Measurements from ENCODE around the gene GCFC2.

GCFC2 gene

DNA sequence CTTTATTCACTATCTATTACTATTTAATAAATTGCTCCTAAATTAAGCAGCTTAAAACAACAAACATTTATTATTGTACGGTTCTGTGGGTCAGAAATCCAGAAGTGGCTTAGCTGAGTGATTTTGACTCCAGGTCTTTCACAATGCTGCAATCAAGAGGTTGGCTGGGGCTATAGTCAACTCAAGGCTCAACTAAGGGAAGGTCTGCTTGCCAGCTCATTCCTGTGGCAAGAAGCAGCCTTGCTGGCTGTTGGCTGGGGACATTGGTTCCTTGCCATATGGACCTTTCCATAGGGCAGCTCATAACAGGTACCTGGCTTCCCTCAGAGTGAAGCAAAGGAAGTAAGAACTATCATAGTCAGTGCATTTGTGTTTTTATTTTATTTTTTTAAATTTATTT, 69.1 kb downstream of the GCFC2 start:
- TF ChIP-seq, protein P1, sequence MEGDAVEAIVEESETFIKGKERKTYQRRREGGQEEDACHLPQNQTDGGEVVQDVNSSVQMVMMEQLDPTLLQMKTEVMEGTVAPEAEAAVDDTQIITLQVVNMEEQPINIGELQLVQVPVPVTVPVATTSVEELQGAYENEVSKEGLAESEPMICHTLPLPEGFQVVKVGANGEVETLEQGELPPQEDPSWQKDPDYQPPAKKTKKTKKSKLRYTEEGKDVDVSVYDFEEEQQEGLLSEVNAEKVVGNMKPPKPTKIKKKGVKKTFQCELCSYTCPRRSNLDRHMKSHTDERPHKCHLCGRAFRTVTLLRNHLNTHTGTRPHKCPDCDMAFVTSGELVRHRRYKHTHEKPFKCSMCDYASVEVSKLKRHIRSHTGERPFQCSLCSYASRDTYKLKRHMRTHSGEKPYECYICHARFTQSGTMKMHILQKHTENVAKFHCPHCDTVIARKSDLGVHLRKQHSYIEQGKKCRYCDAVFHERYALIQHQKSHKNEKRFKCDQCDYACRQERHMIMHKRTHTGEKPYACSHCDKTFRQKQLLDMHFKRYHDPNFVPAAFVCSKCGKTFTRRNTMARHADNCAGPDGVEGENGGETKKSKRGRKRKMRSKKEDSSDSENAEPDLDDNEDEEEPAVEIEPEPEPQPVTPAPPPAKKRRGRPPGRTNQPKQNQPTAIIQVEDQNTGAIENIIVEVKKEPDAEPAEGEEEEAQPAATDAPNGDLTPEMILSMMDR (IDR thresholded peaks at IDR 0.05; ENCODE audit: extremely low read depth, missing control alignments): no peak
- no peak for DNase-seq (ENCODE audit: low spot score)

DNA sequence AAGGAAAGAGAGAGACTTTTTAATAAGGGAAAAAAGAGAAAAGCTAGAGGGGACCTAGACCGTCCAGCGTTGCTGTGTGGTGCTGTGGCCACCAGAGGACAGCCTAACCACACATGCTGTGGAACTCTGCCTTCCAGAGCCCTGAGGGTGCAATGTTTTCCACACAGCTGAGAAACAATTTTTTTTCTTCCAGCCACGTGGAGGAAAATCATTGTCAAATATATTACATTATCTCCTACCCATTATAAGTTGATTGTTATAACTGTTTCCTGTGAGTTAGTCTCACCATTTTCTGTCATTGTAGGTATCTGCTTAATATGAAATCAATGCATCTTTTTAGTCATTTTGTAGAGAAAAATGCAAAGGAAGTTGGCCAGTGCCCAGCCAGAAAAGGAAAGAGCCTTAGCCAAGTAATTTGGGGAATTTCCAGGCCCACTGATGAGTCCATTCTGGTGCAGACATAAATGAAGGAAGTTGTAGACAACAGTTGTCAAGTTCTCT, 70.0 kb downstream of the GCFC2 start:
- DNase-seq (ENCODE audit: low spot score): peak; percentile 55
- TF ChIP-seq, protein P1 (IDR thresholded peaks at IDR 0.05; ENCODE audit: extremely low read depth, missing control alignments): peak; percentile 98

DNA sequence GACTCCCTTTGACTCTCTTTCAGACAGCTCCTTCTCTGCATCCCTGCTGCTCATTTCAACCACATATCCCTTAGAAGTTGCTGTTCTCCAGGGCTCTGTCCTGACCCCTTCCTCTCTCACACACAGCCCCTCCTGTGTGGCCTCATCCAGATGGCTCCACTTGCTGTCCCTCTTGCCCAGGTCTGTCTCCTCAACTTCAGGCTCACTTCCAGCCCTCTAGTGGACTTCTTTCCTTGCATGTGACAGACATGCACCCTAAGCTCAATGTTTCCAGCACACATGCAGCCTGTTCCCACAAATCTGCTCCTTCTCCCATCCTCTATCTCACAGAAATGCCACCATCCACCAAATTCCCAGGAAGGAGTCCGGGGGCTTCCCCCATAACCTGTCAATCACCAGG, 73.1 kb downstream of the GCFC2 start:
- DNase-seq (ENCODE audit: low spot score): no peak
- TF ChIP-seq, protein P1 (IDR thresholded peaks at IDR 0.05; ENCODE audit: extremely low read depth, missing control alignments): no peak

DNA sequence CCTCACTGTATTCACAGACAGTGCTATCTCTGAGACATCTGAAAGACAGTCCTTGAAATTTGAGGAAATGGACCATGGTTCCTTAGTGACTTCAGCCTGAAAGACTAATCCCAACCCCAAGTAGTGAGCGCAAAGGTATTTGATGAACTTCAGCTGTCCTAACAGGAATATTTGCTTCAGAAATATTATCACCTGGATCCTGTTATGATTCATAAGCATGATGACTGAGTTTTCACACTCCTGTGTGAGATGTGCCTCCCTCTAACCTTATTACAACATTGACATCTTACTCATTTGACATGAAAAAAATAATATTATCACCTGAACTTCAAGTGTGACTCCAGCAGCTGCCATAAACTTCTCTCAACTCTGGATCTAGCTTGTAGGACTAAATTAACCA, 75.8 kb downstream of the GCFC2 start:
- no peak for DNase-seq (ENCODE audit: low spot score)
- TF ChIP-seq, protein P1 (IDR thresholded peaks at IDR 0.05; ENCODE audit: extremely low read depth, missing control alignments): no peak

DNA sequence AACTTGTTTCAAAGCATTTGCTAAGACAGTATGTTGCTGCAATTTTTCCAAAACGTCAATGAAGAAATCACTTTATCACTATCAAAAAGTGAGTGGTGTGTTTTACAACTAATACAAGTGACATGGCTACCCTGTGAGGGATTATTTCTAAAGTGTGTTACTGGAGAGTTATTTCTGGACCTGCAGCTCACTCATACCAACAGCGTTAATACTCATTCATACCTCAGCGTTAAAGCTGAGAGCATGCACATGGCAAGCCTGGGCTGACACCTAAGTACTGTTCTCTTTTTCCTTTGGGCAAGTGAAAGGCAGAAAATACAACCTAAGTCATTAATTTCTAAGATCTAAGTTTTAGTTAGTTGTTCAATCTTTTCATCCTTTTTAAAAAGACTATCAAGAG, 77.1 kb downstream of the GCFC2 start:
- DNase-seq (ENCODE audit: low spot score): no peak
- TF ChIP-seq, protein P1 (IDR thresholded peaks at IDR 0.05; ENCODE audit: extremely low read depth, missing control alignments): no peak

DNA sequence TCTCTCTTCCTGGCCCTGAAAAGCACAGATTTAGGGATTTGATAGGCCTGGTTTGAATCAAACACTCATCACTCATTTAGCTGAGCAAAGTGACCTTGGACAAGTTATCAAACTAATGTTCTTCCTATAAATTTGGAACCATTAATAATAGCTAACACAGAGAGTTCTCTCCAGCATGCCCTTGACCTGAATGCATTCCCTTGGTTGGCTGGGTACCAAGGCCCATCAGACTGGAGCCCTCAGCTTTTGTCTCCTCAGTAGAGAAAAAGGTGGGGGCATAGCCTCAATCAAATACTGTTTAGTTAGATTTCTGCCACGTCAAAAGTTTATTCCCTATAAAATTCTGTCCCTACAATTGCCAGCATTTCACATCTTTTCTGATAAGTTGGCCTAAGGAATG, 77.9 kb downstream of the GCFC2 start:
- no peak for DNase-seq (ENCODE audit: low spot score)
- TF ChIP-seq, protein P1 (IDR thresholded peaks at IDR 0.05; ENCODE audit: extremely low read depth, missing control alignments): no peak

DNA sequence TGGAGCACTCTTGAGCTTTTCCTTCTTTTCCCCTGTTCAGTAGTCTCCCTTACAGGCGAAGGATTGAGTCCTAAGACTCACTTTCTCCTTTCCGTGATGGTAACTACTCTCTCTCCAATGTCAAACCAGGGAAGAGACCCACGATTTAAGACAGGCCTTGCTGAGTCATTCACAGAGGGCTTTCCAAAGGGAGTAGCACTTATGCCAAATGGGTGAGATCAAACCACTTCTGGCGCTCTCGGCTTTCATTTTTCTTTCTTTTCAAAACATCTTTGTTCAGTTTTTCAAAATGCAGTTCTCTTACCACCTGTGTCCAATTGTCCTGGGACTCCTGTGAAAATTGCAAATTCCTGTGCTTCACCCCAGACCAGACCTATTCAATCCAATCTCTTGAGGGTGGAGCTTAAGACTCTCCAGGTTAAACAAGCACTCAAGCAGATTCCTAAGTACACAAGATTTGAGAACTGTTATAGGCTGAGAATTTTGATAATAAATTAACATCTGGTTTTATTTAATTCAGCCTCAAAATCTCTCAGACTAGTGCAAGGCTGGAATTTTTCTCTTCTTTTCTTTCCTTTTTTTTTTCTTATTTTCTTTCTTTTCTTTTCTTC, 78.5 kb downstream of the GCFC2 start:
- DNase-seq (ENCODE audit: low spot score): no peak
- TF ChIP-seq, protein P1 (IDR thresholded peaks at IDR 0.05; ENCODE audit: extremely low read depth, missing control alignments): no peak

Data from GM20000 (cell line).